IMR-90 (cell line): ENCODE results near the gene TMEM143. TPM values are rescaled to one million over a fixed set of nuclear protein-coding genes. Genes with fewer than 3 reads are reported as not detected.

Experiments used
- ATAC-seq: fragments of 200-7000 bp; cut with Tn5 transposase; 2 replicates; pipeline ENCODE4 v1.9.1; 2020; ENCODE audit warnings: low read depth, mild to moderate bottlenecking, moderate library complexity
- BruUV-seq: library from RNA; stranded (reverse); fragments of 400-500 nt; replicated peaks from 2 replicates; lab custom pipeline; 2021; lab: Mats Ljungman, UMichigan
- CTCF ChIA-PET: fragments of 300-600 bp; formaldehyde crosslinking; extraction: SDS; loops from one replicate; lab custom pipeline; 2021; ENCODE audit warnings: antibody characterized with exemption; lab: Yijun Ruan, JAX
- POLR2A ChIA-PET: fragments of 300-600 bp; sonication (Branson Sonifier 250); formaldehyde crosslinking; loops from one replicate; lab custom pipeline; 2022; ENCODE audit warnings: antibody characterized with exemption; ENCODE audit not compliant: unreplicated experiment; lab: Charles Lee
- DNase-seq: peaks from one replicate; pipeline ENCODE4 v3.0.0; 2013
- H2AFZ ChIP-seq: replicated peaks from 2 replicates; pipeline ENCODE3; 2013; ENCODE audit warnings: low read length, mild to moderate bottlenecking; ENCODE audit not compliant: poor library complexity
- H2AK5ac ChIP-seq: 2 replicates; pipeline ENCODE4 v1.6.1; 2013; ENCODE audit warnings: low read depth, low read length, inconsistent platforms
- H2AK9ac ChIP-seq: replicated peaks from 2 replicates; pipeline ENCODE3; 2013; ENCODE audit warnings: mild to moderate bottlenecking, low read depth, low read length, moderate library complexity; ENCODE audit not compliant: poor library complexity
- H2BK120ac ChIP-seq: 2 replicates; pipeline ENCODE4 v1.6.1; 2013; ENCODE audit warnings: low read depth, low read length, inconsistent platforms
- H2BK15ac ChIP-seq: 3 replicates; pipeline ENCODE4 v1.6.1; 2013; ENCODE audit warnings: low read depth, low read length, inconsistent platforms
- H2BK20ac ChIP-seq: 2 replicates; pipeline ENCODE4 v1.6.1; 2013; ENCODE audit warnings: low read depth, mild to moderate bottlenecking, inconsistent platforms, low read length, moderate library complexity
- H2BK5ac ChIP-seq: 2 replicates; pipeline ENCODE4 v1.6.1; 2013; ENCODE audit warnings: mild to moderate bottlenecking, low read depth, low read length, inconsistent platforms; ENCODE audit not compliant: poor library complexity, severe bottlenecking
- H3K14ac ChIP-seq: replicated peaks from 2 replicates; pipeline ENCODE4 v1.6.1; 2013; ENCODE audit warnings: low read depth, low read length, inconsistent platforms
- H3K18ac ChIP-seq: 2 replicates; pipeline ENCODE4 v1.6.1; 2013; ENCODE audit warnings: low read depth, low read length, control low read depth
- H3K23ac ChIP-seq: 2 replicates; pipeline ENCODE4 v1.6.1; 2013; ENCODE audit warnings: low read depth, low read length, inconsistent platforms
- H3K27ac ChIP-seq: 2 replicates; pipeline ENCODE4 v1.5.1; 2013; ENCODE audit warnings: mild to moderate bottlenecking, control low read depth, low read length; ENCODE audit not compliant: insufficient read depth
- H3K27me3 ChIP-seq: 2 replicates; pipeline ENCODE4 v1.6.1; 2013; ENCODE audit warnings: low read length; ENCODE audit not compliant: control insufficient read depth, insufficient read depth
- H3K36me3 ChIP-seq: 2 replicates; pipeline ENCODE4 v1.6.1; 2013; ENCODE audit warnings: low read length, mixed read lengths; ENCODE audit not compliant: control insufficient read depth, insufficient read depth
- H3K4ac ChIP-seq: 2 replicates; pipeline ENCODE4 v1.6.1; 2013; ENCODE audit warnings: low read depth, low read length, inconsistent platforms
- H3K4me1 ChIP-seq: 2 replicates; pipeline ENCODE4 v1.6.1; 2013; ENCODE audit warnings: low read length, mixed read lengths; ENCODE audit not compliant: control insufficient read depth, insufficient read depth
- H3K4me2 ChIP-seq: 2 replicates; pipeline ENCODE4 v1.6.1; 2013; ENCODE audit warnings: low read depth, mild to moderate bottlenecking, control low read depth, low read length, moderate library complexity
- H3K4me3 ChIP-seq: 2 replicates; pipeline ENCODE4 v1.5.1; 2013; ENCODE audit warnings: low read depth, mild to moderate bottlenecking, control low read depth, low read length, moderate library complexity; ENCODE audit not compliant: insufficient read depth
- H3K56ac ChIP-seq: 2 replicates; pipeline ENCODE4 v1.6.1; 2013; ENCODE audit warnings: low read length, inconsistent platforms; ENCODE audit not compliant: insufficient read depth; ENCODE audit errors: extremely low read depth
- H3K79me1 ChIP-seq, 2 experiments: 2 replicates each; pipeline ENCODE4 v1.6.1; 2013; ENCODE audit warnings: low read length in 2 of 2, inconsistent platforms in 1 of 2, low read depth in 1 of 2
- H3K9ac ChIP-seq: 2 replicates; pipeline ENCODE4 v1.6.1; 2013; ENCODE audit warnings: low read depth, low read length, control low read depth
- H3K9me1 ChIP-seq: 2 replicates; pipeline ENCODE4 v1.6.1; 2013; ENCODE audit warnings: low read length, inconsistent platforms; ENCODE audit not compliant: insufficient read depth
- H3K9me3 ChIP-seq: 2 replicates; pipeline ENCODE4 v1.6.1; 2013; ENCODE audit warnings: low read length; ENCODE audit not compliant: control insufficient read depth, insufficient read depth
- H4K20me1 ChIP-seq: 2 replicates; pipeline ENCODE4 v1.6.1; 2013; ENCODE audit warnings: low read length, inconsistent platforms; ENCODE audit not compliant: insufficient read depth
- H4K5ac ChIP-seq: 2 replicates; pipeline ENCODE4 v1.6.1; 2013; ENCODE audit warnings: mild to moderate bottlenecking, low read depth, low read length, control low read depth
- H4K8ac ChIP-seq, 2 experiments: 2 replicates each; pipeline ENCODE4 v1.6.1; 2013; ENCODE audit warnings: low read depth in 2 of 2, low read length in 2 of 2, control low read depth in 1 of 2, inconsistent platforms in 1 of 2
- H4K91ac ChIP-seq: 2 replicates; pipeline ENCODE4 v1.6.1; 2013; ENCODE audit warnings: low read depth, low read length, inconsistent platforms; ENCODE audit not compliant: insufficient read depth
- BHLHE40 ChIP-seq: fragments of 150-350 bp; IDR thresholded peaks from 2 replicates; pipeline ENCODE4 v1.6.1; 2016; ENCODE audit warnings: mild to moderate bottlenecking, low read depth, low read length
- CEBPB ChIP-seq: IDR thresholded peaks from 2 replicates; pipeline ENCODE4 v1.6.1; 2012; ENCODE audit warnings: low read depth, low read length, improper control_type of control experiment
- CHD1 ChIP-seq: IDR thresholded peaks from 2 replicates; pipeline ENCODE4 v1.6.1; 2012; ENCODE audit warnings: low read depth, low read length, improper control_type of control experiment
- CTCF ChIP-seq: conservative IDR thresholded peaks from 2 replicates; pipeline ENCODE4 v1.5.1; 2012; ENCODE audit warnings: mild to moderate bottlenecking, low read depth, low read length, improper control_type of control experiment
- FOS ChIP-seq: fragments of 150-350 bp; IDR thresholded peaks from 2 replicates; pipeline ENCODE4 v1.6.1; 2016; ENCODE audit warnings: low read depth, low read length
- MAFK ChIP-seq: IDR thresholded peaks from 2 replicates; pipeline ENCODE4 v1.6.1; 2012; ENCODE audit warnings: low read depth, low read length, improper control_type of control experiment
- MAZ ChIP-seq: IDR thresholded peaks from 2 replicates; pipeline ENCODE4 v1.6.1; 2012; ENCODE audit warnings: low read depth, mild to moderate bottlenecking, low read length, improper control_type of control experiment, moderate library complexity, borderline replicate concordance
- MXI1 ChIP-seq: IDR thresholded peaks from 2 replicates; pipeline ENCODE4 v1.6.1; 2012; ENCODE audit warnings: low read depth, mild to moderate bottlenecking, low read length, moderate library complexity, borderline replicate concordance
- NFE2L2 ChIP-seq: fragments of 150-350 bp; IDR thresholded peaks from 2 replicates; pipeline ENCODE4 v1.6.1; 2016; ENCODE audit warnings: low read depth, mild to moderate bottlenecking, low read length
- POLR2A ChIP-seq: IDR thresholded peaks from 2 replicates; pipeline ENCODE4 v1.6.1; 2012; ENCODE audit warnings: mild to moderate bottlenecking, low read depth, low read length
- RAD21 ChIP-seq: IDR thresholded peaks from 2 replicates; pipeline ENCODE4 v1.6.1; 2012; ENCODE audit warnings: low read length, improper control_type of control experiment
- RCOR1 ChIP-seq: IDR thresholded peaks from 2 replicates; pipeline ENCODE4 v1.6.1; 2012; ENCODE audit warnings: mild to moderate bottlenecking, low read length, improper control_type of control experiment; ENCODE audit not compliant: insufficient replicate concordance
- RFX5 ChIP-seq: IDR thresholded peaks from 2 replicates; pipeline ENCODE4 v1.8.0; 2012; ENCODE audit warnings: low read depth, mild to moderate bottlenecking, low read length, moderate library complexity
- SMC3 ChIP-seq: fragments of 150-350 bp; IDR thresholded peaks from 2 replicates; pipeline ENCODE4 v1.6.1; 2016; ENCODE audit warnings: low read depth, mild to moderate bottlenecking, antibody characterized with exemption, low read length, moderate library complexity
- USF2 ChIP-seq: fragments of 150-350 bp; IDR thresholded peaks from 2 replicates; pipeline ENCODE4 v1.6.1; 2017; ENCODE audit warnings: mild to moderate bottlenecking, antibody characterized with exemption, low read length, low read depth
- WGBS, 2 experiments: methylation state at CpG; one replicate each; pipeline versions ENCODE4 v1.1.5 to v1.1.7; 2013; ENCODE audit warnings: missing lambda C conversion rate in 2 of 2; ENCODE audit not compliant: insufficient read length in 1 of 2; ENCODE audit errors: extremely low coverage in 2 of 2; 5-methylcytosine and 5-hydroxymethylcytosine counted together
- dilution Hi-C: fragments of 300-500 bp; cut with HindIII; formaldehyde crosslinking; loops from one replicate; pipeline ENCODE4 v1.14.3; 2018; ENCODE audit warnings: low sequenced_read_pairs; ENCODE audit not compliant: unreplicated experiment
- in situ Hi-C: fragments of 300-500 bp; cut with MboI; formaldehyde crosslinking; loops from 3 replicates; pipeline ENCODE4 v1.14.3; 2019; ENCODE audit warnings: low sequenced_read_pairs, inconsistent platforms, mixed read lengths
- intact Hi-C: fragments of 100-400 bp; cut with micrococcal nuclease; formaldehyde crosslinking; loops from 2 replicates; pipeline ENCODE4 v1.10.0; 2022
- polyA plus RNA-seq, 3 experiments: library from polyadenylated mRNA; depleted of rRNA; stranded (reverse); fragments of >200 nt; gene quantifications; 2 replicates each; pipeline ENCODE4 v1.2.3, GENCODE V29; 2012; ENCODE audit warnings: low replicate concordance in 1 of 3
- total RNA-seq: library from RNA; depleted of rRNA; stranded (reverse); fragments of >200 nt; gene quantifications from 2 replicates; pipeline ENCODE4 v1.2.3, GENCODE V29; 2012
- TF ChIP-seq, protein P1 (sequence below): fragments of 150-350 bp; IDR thresholded peaks from 2 replicates; pipeline ENCODE4 v1.6.1; 2016; ENCODE audit warnings: low read depth, mild to moderate bottlenecking, low read length, moderate library complexity, borderline replicate concordance

TMEM143 gene
- total and polyA plus RNA-seq, 2 of the 4 experiments (the other 2 are of a cell fraction), result 1.3 to 7.6 TPM

GRCh38 chr19:48396824-48397176 lies 33.1 kb upstream of the TMEM143 start:
- Histone ChIP-seq H2AFZ (no peak overlapping the region), H4K91ac (no peak overlapping the region), H3K14ac (no peak overlapping the region), H3K56ac (no peak overlapping the region), H4K20me1 (no peaks in the 10 kb centered on the region; the same call in 1 of the 2 replicates), H3K27me3 (peaks cover 54% of the 10 kb centered on the region), H3K9me3 (no peaks in the 10 kb centered on the region), H3K9me1 (peaks cover 3% of the 10 kb centered on the region; the same call in 1 of the 2 replicates), H2BK15ac (no peak overlapping the region), H3K27ac (no peak overlapping the region), H3K79me1 (no peaks in the 10 kb centered on the region), H3K18ac (no peak overlapping the region), H2BK5ac (no peak overlapping the region), H4K8ac (no peak overlapping the region), H3K9ac (no peak overlapping the region), H3K36me3 (no peaks in the 10 kb centered on the region), H3K4ac (no peak overlapping the region), H2BK120ac (no peak overlapping the region), H4K5ac (no peak overlapping the region), H3K4me2 (no peak overlapping the region), H2AK5ac (no peak overlapping the region), H2AK9ac (no peak overlapping the region), H3K23ac (no peak overlapping the region), H2BK20ac (no peak overlapping the region), H3K4me1 (peaks cover 4% of the 10 kb centered on the region; the same call in 1 of the 2 replicates), H3K4me3 (no peak overlapping the region)
- TF ChIP-seq POLR2A (no peak), USF2 (no peak), MXI1 (no peak), RCOR1 (no peak), CTCF (no peak), MAZ (no peak), MAFK (no peak), RAD21 (no peak), FOS (no peak), BHLHE40 (no peak), SMC3 (no peak), CEBPB (no peak), NFE2L2 (no peak), CHD1 (no peak), RFX5 (no peak)
- TF ChIP-seq, protein P1, sequence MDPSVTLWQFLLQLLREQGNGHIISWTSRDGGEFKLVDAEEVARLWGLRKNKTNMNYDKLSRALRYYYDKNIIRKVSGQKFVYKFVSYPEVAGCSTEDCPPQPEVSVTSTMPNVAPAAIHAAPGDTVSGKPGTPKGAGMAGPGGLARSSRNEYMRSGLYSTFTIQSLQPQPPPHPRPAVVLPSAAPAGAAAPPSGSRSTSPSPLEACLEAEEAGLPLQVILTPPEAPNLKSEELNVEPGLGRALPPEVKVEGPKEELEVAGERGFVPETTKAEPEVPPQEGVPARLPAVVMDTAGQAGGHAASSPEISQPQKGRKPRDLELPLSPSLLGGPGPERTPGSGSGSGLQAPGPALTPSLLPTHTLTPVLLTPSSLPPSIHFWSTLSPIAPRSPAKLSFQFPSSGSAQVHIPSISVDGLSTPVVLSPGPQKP, result no peak
- no peak for ATAC-seq
- intact Hi-C loops (loop anchor here (10.0 kb wide), 1 partner anchor 72 kb away; the partner anchor contains the start of gene EMP3), in situ Hi-C loops (no loop called here), dilution Hi-C loops (no loop called here)
- WGBS, 2 experiments, result no CpG with 5 or more reads among the region's 2 CpGs
- CTCF ChIA-PET, result no interaction called here
- POLR2A ChIA-PET, result no interaction called here
- BruUV-seq, result no TSS peak
- no peak for DNase-seq
